HL-60/S4 treated with retinoic acid at 250 ng/mL for 4 days and 3 days (cell line): ENCODE data around the gene BAHCC1.

Source experiments
- in situ Hi-C: fragments of 300-500 bp; cut with MboI; formaldehyde crosslinking; loops from 2 replicates; pipeline ENCODE4 v1.7.0; 2022; ENCODE audit warnings: low sequenced_read_pairs

BAHCC1 gene

GRCh38 chr17:81510785-81511553 is 115.7 kb downstream of the BAHCC1 start:
- in situ Hi-C loops: no loop called here

DNA sequence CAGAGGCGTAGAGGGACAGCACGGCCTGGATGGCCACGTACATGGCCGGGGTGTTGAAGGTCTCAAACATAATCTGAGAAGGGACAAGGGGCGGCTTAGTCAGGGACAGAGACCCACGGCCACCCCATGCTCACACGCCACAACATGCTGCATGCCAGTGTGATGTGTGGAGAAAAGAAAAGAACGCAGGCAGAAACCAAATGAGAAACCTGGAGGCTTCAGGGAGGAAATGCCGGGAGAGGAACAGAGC is 116.2 kb downstream of the BAHCC1 start:
- in situ Hi-C loops: no loop called here

DNA sequence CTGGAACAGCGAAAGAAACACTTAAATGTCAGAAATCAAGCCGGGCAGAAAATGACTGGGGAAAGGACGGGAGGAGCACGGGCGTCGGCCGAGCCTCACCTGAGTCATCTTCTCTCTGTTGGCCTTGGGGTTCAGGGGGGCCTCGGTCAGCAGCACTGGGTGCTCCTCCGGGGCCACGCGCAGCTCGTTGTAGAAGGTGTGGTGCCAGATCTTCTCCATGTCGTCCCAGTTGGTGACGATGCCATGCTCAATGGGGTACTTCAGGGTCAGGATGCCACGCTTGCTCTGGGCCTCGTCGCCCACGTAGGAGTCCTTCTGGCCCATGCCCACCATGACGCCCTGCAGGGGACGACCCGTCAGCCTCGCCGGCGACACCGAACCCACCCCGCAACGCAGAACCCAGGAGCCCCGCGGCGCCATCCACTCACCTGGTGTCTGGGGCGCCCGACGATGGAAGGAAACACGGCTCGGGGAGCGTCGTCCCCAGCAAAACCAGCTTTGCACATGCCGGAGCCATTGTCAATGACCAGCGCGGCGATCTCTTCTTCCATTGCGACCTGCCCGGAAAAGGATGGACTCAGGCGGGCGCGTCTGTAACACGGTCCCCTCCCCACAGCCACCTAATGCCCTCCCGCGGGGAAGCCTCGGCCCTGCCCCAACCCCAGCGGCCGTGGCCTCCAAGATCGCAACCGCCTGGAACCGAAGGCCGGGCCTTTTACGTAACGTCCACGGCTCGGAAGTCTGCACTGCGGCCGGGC is 116.7 kb downstream of the BAHCC1 start:
- in situ Hi-C loops: no loop called here

DNA sequence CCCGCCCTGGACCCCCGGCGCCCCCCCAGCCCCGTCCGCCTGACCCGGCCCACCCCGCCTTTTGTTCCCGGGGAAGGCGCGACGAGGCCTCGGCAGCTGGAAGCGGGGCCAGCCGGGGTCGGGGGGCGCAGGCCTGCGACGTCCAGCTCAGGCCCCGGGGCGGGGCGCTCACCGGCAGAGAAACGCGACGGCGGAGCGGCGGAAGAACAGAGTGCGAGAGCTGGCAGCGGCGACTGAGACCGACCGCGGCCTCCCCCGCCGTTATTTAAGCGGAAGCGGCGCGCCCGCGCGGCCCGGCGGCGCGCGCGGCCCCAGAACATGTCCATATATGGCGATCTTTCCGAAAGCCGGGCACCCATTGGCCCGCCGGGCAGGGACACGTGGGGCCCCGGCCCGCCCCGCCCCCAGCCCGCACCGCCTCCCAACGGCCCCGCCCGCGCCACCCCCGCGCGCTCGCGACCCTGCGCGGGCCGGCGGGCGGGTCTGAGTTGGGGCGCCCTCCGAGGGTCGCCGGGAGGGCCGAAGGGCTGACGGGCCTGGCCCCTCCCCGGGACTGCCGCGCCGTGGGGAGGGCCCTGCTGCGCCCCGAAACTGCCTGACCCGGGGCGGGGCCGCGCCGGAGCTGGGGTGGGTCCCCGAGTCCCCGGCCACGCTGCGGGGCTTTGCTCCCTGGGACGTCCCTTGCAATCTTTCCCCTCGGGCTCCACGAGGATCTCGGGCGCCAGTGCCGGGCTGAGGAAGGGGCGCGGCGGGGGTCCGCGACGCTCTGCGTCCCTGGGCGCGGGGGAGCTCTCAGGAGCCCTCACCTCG is 117.5 kb downstream of the BAHCC1 start, which contains the start of gene ACTG1:
ACTG1 (minus strand) TSS at position 238 of the 810 bp plus-strand sequence. CDS start 445 bp downstream, outside the sequence.
- in situ Hi-C loops: no loop called here

- in situ Hi-C loops: no loop called here
Measured at GRCh38 chr17:81513372-81513752, 118.1 kb downstream of the BAHCC1 start.

DNA sequence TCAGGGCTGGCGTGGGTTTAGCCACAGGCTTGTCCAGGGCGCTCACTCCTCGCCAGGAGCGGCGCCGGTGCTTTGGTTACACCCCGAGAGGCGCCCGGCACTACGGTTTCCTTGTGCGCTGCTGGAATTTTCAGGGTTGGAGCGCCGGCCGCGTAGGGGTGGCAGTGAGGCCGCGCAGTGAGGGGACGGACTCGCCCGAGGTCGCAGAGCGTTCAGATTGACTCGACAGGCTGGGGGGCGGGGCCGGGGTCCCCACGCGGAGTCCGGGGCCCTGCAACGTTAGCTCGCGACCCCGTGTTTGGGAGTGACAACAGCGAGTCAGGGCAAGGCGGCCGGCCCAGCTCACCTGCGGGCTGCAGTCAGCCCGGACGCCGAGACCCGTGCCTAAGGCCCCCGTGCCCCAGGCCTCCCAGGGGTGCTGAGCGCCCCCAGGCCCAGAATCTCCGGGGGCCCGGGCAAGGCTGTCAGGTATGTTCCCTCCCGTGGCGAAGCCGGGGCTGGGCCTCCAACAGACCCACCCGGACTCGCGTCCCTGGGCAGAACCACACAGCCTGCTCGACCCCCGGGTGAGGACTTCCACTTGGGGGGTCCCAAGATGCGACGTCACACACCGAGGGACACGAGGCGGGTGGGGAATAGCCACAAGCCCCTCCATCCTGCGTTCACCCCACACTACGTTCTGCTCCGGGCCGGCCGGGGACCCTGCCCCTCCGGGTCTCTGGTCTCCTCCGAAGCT is 118.7 kb downstream of the BAHCC1 start:
- in situ Hi-C loops: no loop called here

DNA sequence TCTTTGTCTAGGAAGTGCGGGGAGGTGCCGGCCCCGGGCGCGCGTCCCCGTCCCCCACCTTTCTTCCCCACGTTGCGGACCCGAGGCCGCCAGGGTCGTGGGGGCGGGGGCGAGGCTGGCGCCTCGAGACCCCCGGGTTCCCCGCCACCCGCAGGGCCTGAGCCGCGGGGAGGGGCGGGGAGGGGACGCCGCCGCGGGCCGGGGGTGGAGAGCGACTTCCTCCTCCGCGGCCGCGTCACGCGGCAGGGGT is 119.2 kb downstream of the BAHCC1 start:
- in situ Hi-C loops: no loop called here

DNA sequence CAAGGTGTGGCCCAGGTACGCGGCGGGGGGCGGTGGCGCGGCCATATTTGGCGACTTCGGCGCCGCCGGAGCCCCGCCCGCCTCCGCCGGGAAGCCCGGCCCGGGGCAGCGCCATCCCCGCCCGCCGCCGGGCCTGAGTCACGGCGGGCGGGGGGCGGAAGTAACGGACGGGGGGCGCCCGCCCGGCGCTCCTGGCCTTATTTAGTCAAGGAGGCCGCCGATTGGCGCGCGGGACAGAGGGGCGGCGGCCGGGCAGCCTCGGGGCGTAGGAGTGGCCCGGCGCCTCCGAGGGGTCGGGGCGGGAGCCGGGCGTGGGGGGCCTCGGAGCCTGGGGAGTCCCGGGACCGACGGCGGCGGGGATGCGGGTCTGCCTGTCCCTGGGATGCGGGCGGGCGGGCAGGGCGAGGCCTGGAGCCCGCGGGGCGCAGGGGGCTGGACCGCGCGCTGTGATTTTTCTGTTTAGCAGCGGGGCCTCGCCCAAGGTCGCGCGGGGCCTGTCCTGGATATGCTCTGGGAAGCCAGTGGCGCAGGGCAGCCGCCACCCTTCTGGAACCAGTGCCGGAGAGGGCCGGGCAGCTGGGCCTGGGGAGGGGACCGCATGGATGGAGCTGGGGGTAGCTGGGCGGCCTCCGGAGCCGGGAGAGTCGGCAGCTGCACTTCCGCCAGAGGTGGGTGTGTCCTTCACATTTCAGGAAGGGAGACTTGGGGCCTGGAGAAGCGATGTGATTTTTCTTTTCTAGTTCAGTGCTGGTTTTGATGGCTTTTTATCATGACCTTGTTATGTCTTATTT is 119.7 kb downstream of the BAHCC1 start:
- in situ Hi-C loops: no loop called here

DNA sequence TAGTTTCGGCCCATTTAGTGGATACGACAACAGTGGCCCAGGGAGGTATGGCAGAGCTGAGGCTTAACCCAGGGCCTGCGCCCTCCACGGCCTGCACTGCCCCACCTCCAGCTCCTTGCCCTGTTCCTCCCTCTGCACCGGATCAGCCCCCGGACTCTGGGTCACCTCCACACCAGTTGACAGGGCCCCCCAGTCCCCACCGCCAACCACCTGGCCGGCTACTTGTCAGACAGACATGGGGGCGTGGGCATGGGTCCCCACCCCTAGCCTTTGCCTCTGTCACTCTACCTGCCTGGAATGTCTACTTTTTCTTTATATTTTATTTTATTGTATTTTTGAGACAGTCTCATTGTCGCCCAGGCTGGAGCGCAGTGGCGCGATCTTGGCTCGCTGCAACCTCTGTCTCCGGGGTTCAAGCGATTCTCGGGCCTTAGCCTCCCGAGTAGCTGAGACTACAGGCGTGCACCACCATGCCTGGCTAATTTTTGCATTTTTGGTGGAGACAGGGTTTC is 120.3 kb downstream of the BAHCC1 start:
- in situ Hi-C loops: no loop called here
